CD8-positive, alpha-beta memory T cell (primary cell): ENCODE data around the gene GBP5. TPM values are rescaled to one million over a fixed set of nuclear protein-coding genes. Genes with fewer than 3 reads are reported as not detected.
A peak's percentile ranks its signal among the peaks of the same experiment; 100 is the strongest.
"Not testable (repeated sequence)": the region's sequence is repeated elsewhere in the genome, so short reads cannot be mapped to it uniquely, and the experiment has no call there.

Source experiments
- CTCF ChIA-PET: fragments of 350-600 bp; sonication (Branson Sonifier 250); formaldehyde crosslinking; loops from one replicate; lab custom pipeline; 2021; ENCODE audit warnings: antibody characterized with exemption; lab: Charles Lee
- POLR2A ChIA-PET: fragments of 350-600 bp; sonication (Branson Sonifier 250); formaldehyde crosslinking; loops from one replicate; lab custom pipeline; 2021; ENCODE audit warnings: antibody characterized with exemption; lab: Charles Lee
- DNase-seq, 5 donors: peaks; one replicate each; pipeline versions ENCODE4 v3.0.0 to v3.0.0-alpha.2; 2020 to 2022; ENCODE audit warnings: mixed read lengths in 1 of 5
- H3K27ac ChIP-seq: one replicate; pipeline ENCODE4 v1.7.0; 2013; ENCODE audit warnings: low read depth, mild to moderate bottlenecking, low read length, moderate library complexity
- H3K27me3 ChIP-seq: 2 replicates; pipeline ENCODE4 v1.7.0; 2013; ENCODE audit warnings: low read length, mild to moderate bottlenecking; ENCODE audit not compliant: insufficient read depth, poor library complexity, severe bottlenecking
- H3K36me3 ChIP-seq: 2 replicates; pipeline ENCODE4 v1.7.0; 2013; ENCODE audit warnings: mild to moderate bottlenecking, low read length, moderate library complexity; ENCODE audit not compliant: insufficient read depth
- H3K4me1 ChIP-seq: 2 replicates; pipeline ENCODE4 v1.7.0; 2013; ENCODE audit warnings: mild to moderate bottlenecking, low read length, moderate library complexity; ENCODE audit not compliant: insufficient read depth
- H3K4me3 ChIP-seq: 2 replicates; pipeline ENCODE4 v1.7.0; 2013; ENCODE audit warnings: mild to moderate bottlenecking, low read length
- H3K9me3 ChIP-seq: 2 replicates; pipeline ENCODE4 v1.7.0; 2013; ENCODE audit warnings: mild to moderate bottlenecking, low read length
- H3K27ac Mint-ChIP-seq, 8 donors: one replicate each; pipeline ENCODE4 v1.8.0; 2020 to 2021; ENCODE audit warnings: mixed read lengths in 8 of 8, mild to moderate bottlenecking in 6 of 8, inconsistent platforms in 3 of 8, moderate library complexity in 3 of 8
- H3K27me3 Mint-ChIP-seq, 2 donors: one replicate each; pipeline ENCODE4 v1.8.0; 2020 to 2021; ENCODE audit warnings: mixed read lengths in 2 of 2, mild to moderate bottlenecking in 1 of 2, moderate library complexity in 1 of 2
- H3K36me3 Mint-ChIP-seq, 3 donors: one replicate each; pipeline ENCODE4 v1.8.0; 2020 to 2021; ENCODE audit warnings: mixed read lengths in 3 of 3, inconsistent platforms in 1 of 3, mild to moderate bottlenecking in 1 of 3
- H3K4me1 Mint-ChIP-seq, 3 donors: one replicate each; pipeline ENCODE4 v1.8.0; 2020 to 2021; ENCODE audit warnings: mixed read lengths in 3 of 3, inconsistent platforms in 1 of 3, mild to moderate bottlenecking in 1 of 3
- H3K4me3 Mint-ChIP-seq, 7 donors: one replicate each; pipeline ENCODE4 v1.8.0; 2020 to 2021; ENCODE audit warnings: mixed read lengths in 7 of 7, mild to moderate bottlenecking in 6 of 7, moderate library complexity in 4 of 7, inconsistent platforms in 2 of 7
- H3K9me3 Mint-ChIP-seq, 5 donors: one replicate each; pipeline ENCODE4 v1.8.0; 2020 to 2022; ENCODE audit warnings: mixed read lengths in 5 of 5, mild to moderate bottlenecking in 3 of 5, moderate library complexity in 2 of 5, inconsistent platforms in 1 of 5
- polyA plus RNA-seq: library from polyadenylated mRNA; unstranded; fragments of 300-500 nt; fragmentation: Illumina TruSeq; gene quantifications from one replicate; pipeline ENCODE4 v1.2.3, GENCODE V29; 2021
- total RNA-seq, 2 experiments: library from RNA; stranded (reverse); gene quantifications; one replicate each; pipeline ENCODE4 v1.2.3, GENCODE V29; 2021

The GBP5 gene
- total and polyA plus RNA-seq, 3 experiments from 2014 or later: 67.2 to 180 (median 74.5) TPM

DNA sequence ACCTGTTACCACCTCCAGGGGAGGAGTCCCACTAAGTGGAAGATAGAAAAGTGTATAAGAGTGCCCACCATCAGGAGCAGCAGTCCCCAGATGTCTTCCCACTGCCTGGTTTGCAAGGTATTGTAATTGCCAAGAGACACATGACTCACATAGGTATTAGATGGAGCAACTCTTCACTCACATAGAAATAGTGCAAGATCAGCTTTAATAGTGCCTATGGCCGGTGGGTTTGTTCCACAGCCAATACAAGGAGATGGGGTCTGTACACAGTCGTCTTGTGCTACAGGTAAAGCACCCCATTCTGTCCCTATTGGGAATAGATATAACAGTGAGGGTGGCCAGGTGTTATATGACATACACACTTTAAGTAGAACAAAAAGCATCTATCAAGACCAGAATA lies 18.6 kb upstream of the GBP5 start:
- H3K4me1 ChIP-seq: peaks cover 48% of the 10 kb centered on the region
- H3K9me3 ChIP-seq: no peaks in the 10 kb centered on the region
- H3K27ac ChIP-seq: no peak overlapping the region
- peaks cover 47 to 80% (median 64%) of the 10 kb centered on the region in 3 donors for H3K4me1 Mint-ChIP-seq
- no peaks in the 10 kb centered on the region for H3K27me3 Mint-ChIP-seq
- peaks cover 4 to 20% (median 12%) of the 10 kb centered on the region in 5 donors for H3K9me3 Mint-ChIP-seq
- H3K4me3 ChIP-seq: no peak overlapping the region
- ChIA-PET POLR2A (no interaction called here), CTCF (interaction anchor here (0.8 kb wide), 1 partner anchor 67 kb away, joined by 3 read pairs; no protein-coding TSS in a partner anchor)
- H3K27ac Mint-ChIP-seq: no peak overlapping the region
- no peak overlapping the region for H3K4me3 Mint-ChIP-seq
- H3K36me3 Mint-ChIP-seq: peaks cover 0 to 36% (median 8%) of the 10 kb centered on the region in 3 donors
- no peaks in the 10 kb centered on the region for H3K36me3 ChIP-seq
- no peak for DNase-seq
- no peaks in the 10 kb centered on the region for H3K27me3 ChIP-seq

DNA sequence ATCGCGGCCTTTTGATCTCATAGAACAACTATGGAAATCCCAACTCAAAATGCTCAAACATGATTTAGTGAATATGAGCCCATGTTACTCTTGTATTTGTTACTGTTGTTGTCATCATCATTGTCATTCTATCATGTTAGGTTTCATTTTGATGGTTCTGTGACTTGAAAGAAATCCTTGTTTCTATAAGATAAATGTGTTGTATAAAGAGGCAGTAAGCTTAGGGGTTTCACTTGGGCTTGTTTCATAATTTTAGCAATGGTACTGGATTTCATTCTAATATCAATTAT lies 15.3 kb upstream of the GBP5 start:
- CTCF ChIA-PET: interaction anchor here (1.0 to 3.6 kb wide), 3 partner anchors 15 to 90 kb away, joined by 3 to 11 read pairs (median 4); partner anchors contain the start of genes GBP4 and GBP5
- POLR2A ChIA-PET: no interaction called here

DNA sequence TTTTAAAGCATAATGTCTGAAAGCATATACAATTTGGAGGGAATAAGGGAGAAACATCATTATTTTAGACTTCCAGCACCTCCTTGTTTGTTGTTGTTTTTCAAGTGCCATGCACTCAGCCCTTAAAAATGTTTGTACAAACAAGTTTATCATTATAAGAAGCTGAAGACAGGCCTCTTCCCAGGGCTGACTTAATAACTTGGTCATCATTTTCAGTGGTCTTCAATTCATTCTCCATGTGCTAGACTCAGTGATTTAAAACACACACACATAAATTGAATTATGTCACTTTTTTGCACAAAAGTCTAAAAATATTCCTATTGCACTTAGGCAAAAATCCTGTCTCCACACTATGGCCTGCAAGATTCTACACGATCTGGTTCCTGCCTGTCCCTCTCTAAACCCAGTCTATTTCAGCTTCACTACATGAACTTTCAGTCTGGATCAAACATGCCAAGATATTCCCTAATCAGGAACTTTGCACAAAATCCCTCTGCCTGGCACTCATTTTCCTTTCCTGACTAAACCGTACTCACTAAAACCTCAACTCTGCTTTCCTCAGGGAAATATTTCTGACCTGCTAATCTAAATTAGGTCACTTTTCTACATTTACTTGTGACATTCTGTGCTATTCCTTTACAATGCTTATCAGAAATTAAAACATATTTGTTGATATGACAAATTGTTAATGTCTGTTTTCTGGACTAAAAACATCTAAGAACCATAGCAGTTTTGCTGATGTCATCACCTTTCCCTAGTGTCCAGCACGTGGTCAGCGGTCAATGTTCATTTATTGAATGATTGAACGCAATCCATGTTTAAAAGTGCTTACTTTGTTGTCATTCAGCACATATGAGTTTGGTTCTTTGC lies 14.8 kb upstream of the GBP5 start:
- no peak for DNase-seq

More for the DNA sequence above, 15.3 kb upstream of the GBP5 start:
- Mint-ChIP-seq H3K9me3 (peaks cover 0 to 13% (median 9%) of the 10 kb centered on the region in 5 donors), H3K4me3 (peak overlapping the region in 4 of 7 donors; percentile 50 to 83 (median 66)), H3K27ac (peak overlapping the region; percentile 84 to 98 (median 94)), H3K27me3 (no peaks in the 10 kb centered on the region), H3K36me3 (peaks cover 0 to 37% (median 10%) of the 10 kb centered on the region in 3 donors), H3K4me1 (peaks cover 62 to 83% (median 70%) of the 10 kb centered on the region in 3 donors)
- Histone ChIP-seq H3K4me1 (peaks cover 59% of the 10 kb centered on the region), H3K36me3 (no peaks in the 10 kb centered on the region), H3K4me3 (no peak overlapping the region), H3K9me3 (no peaks in the 10 kb centered on the region), H3K27me3 (no peaks in the 10 kb centered on the region), H3K27ac (no peak overlapping the region)
- DNase-seq: no peak

DNA sequence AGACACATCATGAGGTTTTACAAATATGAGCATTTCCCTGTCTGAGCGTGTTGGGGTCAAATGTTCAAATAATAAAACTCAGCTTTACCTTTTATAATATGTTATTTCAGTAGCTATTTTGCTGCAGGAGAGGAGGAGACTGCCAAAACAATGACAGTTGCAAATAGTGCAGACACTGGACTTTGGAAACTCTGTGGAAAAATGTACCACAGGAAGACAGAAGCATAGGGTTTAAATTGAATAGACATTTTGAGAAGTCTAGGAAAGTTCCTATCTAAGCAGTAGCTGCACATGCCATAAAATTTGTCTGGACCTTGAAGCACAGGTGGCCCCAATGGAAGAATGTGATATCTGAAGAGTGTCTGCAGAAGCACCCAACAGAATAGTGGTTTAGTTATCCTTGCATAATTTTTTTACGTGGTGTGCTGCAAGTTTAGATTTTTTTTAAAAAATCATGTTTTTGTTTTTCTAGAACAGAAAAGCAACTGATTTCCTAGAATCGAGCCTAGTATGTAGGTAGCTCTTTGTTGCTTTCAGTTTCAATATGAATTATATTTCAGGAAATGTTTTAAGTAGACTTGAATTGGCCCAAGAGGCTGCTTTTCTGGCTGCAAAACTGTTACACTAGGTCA lies 14.0 kb upstream of the GBP5 start:
- Mint-ChIP-seq H3K27ac (peak overlapping the region; percentile 84 to 98 (median 94)), H3K9me3 (peaks cover 0 to 7% (median 0%) of the 10 kb centered on the region in 5 donors), H3K4me1 (peaks cover 69 to 92% (median 77%) of the 10 kb centered on the region in 3 donors), H3K4me3 (peak overlapping the region; percentile 38 to 83 (median 46)), H3K36me3 (peaks cover 0 to 27% (median 8%) of the 10 kb centered on the region in 3 donors), H3K27me3 (no peaks in the 10 kb centered on the region)
- ChIA-PET CTCF (interaction anchor here (1.4 to 3.6 kb wide), 5 partner anchors 13 to 303 kb away, joined by 3 to 11 read pairs (median 4); partner anchors contain the start of genes GBP4 and GBP5), POLR2A (interaction anchor here (0.7 to 2.5 kb wide), 8 partner anchors 13 to 161 kb away, joined by 3 to 19 read pairs (median 3); partner anchors contain the start of genes GBP2 and GBP5)
- no peaks in the 10 kb centered on the region for H3K36me3 ChIP-seq
- DNase-seq: peak in 2 of 5 donors; percentile 30 to 39
- H3K9me3 ChIP-seq: no peaks in the 10 kb centered on the region
- H3K4me3 ChIP-seq: peak overlapping the region; percentile 45
- H3K27ac ChIP-seq: peak overlapping the region; percentile 49
- peaks cover 62% of the 10 kb centered on the region for H3K4me1 ChIP-seq
- no peaks in the 10 kb centered on the region for H3K27me3 ChIP-seq

More for the DNA sequence above, 14.8 kb upstream of the GBP5 start:
- peak overlapping the region; percentile 84 to 98 (median 94) for H3K27ac Mint-ChIP-seq
- Histone ChIP-seq H3K4me3 (peak overlapping the region; percentile 45), H3K4me1 (peaks cover 59% of the 10 kb centered on the region), H3K36me3 (no peaks in the 10 kb centered on the region), H3K9me3 (no peaks in the 10 kb centered on the region), H3K27me3 (no peaks in the 10 kb centered on the region), H3K27ac (peak overlapping the region; percentile 49)
- peaks cover 0 to 32% (median 8%) of the 10 kb centered on the region in 3 donors for H3K36me3 Mint-ChIP-seq
- H3K4me1 Mint-ChIP-seq: peaks cover 62 to 84% (median 70%) of the 10 kb centered on the region in 3 donors
- POLR2A ChIA-PET: interaction anchor here (0.7 to 2.5 kb wide), 7 partner anchors 12 to 162 kb away, joined by 3 to 19 read pairs (median 3); partner anchors contain the start of genes GBP2 and GBP5
- CTCF ChIA-PET: interaction anchor here (1.0 to 3.6 kb wide), 5 partner anchors 14 to 303 kb away, joined by 3 to 11 read pairs (median 4); partner anchors contain the start of genes GBP4 and GBP5
- peak overlapping the region; percentile 40 to 83 (median 55) for H3K4me3 Mint-ChIP-seq
- H3K9me3 Mint-ChIP-seq: peaks cover 0 to 7% (median 4%) of the 10 kb centered on the region in 5 donors
- H3K27me3 Mint-ChIP-seq: no peaks in the 10 kb centered on the region

DNA sequence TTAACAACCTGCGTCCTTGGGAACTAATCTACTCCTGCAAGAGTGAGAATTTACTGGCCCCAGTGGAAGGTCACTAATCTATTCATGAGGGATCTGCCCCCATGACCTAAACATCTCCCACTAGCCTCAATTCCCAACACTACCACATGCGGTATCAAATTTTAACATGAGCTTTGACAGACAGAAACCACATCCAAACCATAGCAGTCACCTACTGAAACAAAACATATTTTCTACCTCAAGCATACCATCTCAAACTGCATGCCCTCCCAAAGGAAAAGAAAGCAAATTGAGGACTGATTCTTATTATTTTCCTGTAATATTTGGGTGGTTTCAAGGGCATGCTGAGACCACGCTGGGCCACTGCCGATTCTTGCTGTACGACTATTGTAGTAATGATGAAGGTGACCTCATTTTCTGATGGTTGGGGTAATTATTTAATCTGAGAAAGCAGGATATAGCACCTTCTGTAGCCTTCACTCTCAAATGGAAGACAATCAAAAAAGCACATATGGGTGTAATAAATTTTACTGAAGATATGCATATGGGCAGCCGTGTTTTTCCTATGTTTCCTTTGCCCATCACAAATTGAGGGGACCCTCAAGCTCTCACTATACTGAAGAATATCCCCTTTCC lies 13.2 kb upstream of the GBP5 start:
- POLR2A ChIA-PET: interaction anchor here (1.1 to 2.5 kb wide), 4 partner anchors 12 to 72 kb away, joined by 3 to 19 read pairs (median 6); partner anchors contain the start of gene GBP5
- peak in 1 of 5 donors; percentile 40 for DNase-seq

DNA sequence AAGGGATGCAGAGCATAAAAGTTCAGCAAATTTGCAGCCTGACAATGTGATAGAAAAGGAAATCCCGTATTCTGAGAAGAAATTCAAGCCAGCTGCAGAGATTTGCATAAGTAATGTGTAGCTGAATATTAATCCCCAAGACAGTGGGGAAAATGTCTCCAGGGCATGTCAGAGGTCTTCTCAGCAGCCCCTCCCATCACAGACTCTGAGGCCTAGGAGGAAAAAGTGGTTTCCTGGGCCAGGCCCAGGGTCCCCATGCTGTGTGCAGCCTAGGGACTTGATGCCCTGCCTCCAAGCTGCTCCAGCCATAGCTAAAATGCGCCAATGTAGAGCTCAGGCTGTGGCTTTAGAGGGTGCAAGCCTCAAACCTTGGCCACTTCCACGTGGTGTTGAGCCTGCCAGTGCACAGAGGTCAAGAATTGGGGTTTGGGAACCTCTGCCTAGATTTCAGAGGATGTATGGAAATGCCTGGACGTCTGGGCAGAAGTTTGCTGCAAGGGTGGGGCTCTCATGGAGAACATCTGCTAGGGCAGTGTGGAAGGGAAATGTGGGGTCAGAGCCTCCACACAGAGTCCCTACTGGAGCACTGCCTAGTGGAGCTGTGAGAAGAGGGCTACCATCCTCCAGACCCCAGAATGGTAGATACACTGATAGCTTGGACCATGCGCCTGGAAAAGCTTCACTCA lies 11.6 kb upstream of the GBP5 start:
- H3K36me3 Mint-ChIP-seq: peaks cover 0 to 15% (median 7%) of the 10 kb centered on the region in 3 donors
- POLR2A ChIA-PET, H3K4me3 ChIP-seq, DNase-seq, H3K27me3 Mint-ChIP-seq, H3K9me3 Mint-ChIP-seq, H3K27me3 ChIP-seq, H3K27ac ChIP-seq, H3K36me3 ChIP-seq, H3K9me3 ChIP-seq: not testable (repeated sequence)
- H3K4me3 Mint-ChIP-seq: peak overlapping the region in 3 of 7 donors; percentile 8 to 46 (median 9)
- peaks cover 83% of the 10 kb centered on the region for H3K4me1 ChIP-seq
- CTCF ChIA-PET: interaction anchor here (1.5 to 1.6 kb wide), 2 partner anchors 12 to 74 kb away, joined by 4 to 5 read pairs; partner anchors contain the start of gene GBP5
- H3K27ac Mint-ChIP-seq: peak overlapping the region; percentile 15 to 86 (median 72)
- peaks cover 85 to 96% (median 93%) of the 10 kb centered on the region in 3 donors for H3K4me1 Mint-ChIP-seq

More for the DNA sequence above, 13.2 kb upstream of the GBP5 start:
- Histone ChIP-seq H3K27ac (peak overlapping the region; percentile 49), H3K27me3 (no peaks in the 10 kb centered on the region), H3K36me3 (no peaks in the 10 kb centered on the region), H3K4me3 (peak overlapping the region; percentile 45), H3K4me1 (peaks cover 69% of the 10 kb centered on the region), H3K9me3 (no peaks in the 10 kb centered on the region)
- peaks cover 76 to 95% (median 85%) of the 10 kb centered on the region in 3 donors for H3K4me1 Mint-ChIP-seq
- H3K27me3 Mint-ChIP-seq: no peaks in the 10 kb centered on the region
- H3K36me3 Mint-ChIP-seq: peaks cover 0 to 27% (median 7%) of the 10 kb centered on the region in 3 donors
- peaks cover 0 to 5% (median 0%) of the 10 kb centered on the region in 5 donors for H3K9me3 Mint-ChIP-seq
- peak overlapping the region; percentile 84 to 98 (median 94) for H3K27ac Mint-ChIP-seq
- H3K4me3 Mint-ChIP-seq: peak overlapping the region; percentile 5 to 83 (median 46)
- CTCF ChIA-PET: interaction anchor here (1.4 to 3.6 kb wide), 6 partner anchors 9 to 302 kb away, joined by 3 to 11 read pairs (median 4); partner anchors contain the start of gene GBP5
